Natural killer cell (primary cell): ENCODE measurements around the gene MBD6. TPM values are rescaled to one million over a fixed set of nuclear protein-coding genes. Genes with fewer than 3 reads are reported as not detected.
A peak's percentile ranks its signal among the peaks of the same experiment; 100 is the strongest.
"Not testable (repeated sequence)": the region's sequence is repeated elsewhere in the genome, so short reads cannot be mapped to it uniquely, and the experiment has no call there.

Source experiments
- ATAC-seq, 3 donors: fragments of 150-1000 bp in 2 of 3; fragments of 200-7000 bp in 1 of 3; cut with Tn5 transposase; 1 replicate in 1 of 3; 2 replicates in 2 of 3; pipeline ENCODE4 v1.10.0; 2021; ENCODE audit warnings: mild to moderate bottlenecking in 2 of 3, moderate library complexity in 2 of 3
- DNase-seq, 2 donors: peaks; one replicate each; pipeline versions ENCODE4 v3.0.0 to v3.0.0-alpha.2; 2013 to 2021; ENCODE audit warnings: mixed read lengths in 1 of 2
- H3K27ac ChIP-seq: one replicate; pipeline ENCODE4 v1.5.1; 2013; ENCODE audit warnings: mild to moderate bottlenecking, low read length
- H3K27me3 ChIP-seq: one replicate; pipeline ENCODE4 v1.6.1; 2013; ENCODE audit warnings: low read length; ENCODE audit not compliant: control insufficient read depth, insufficient read depth
- H3K36me3 ChIP-seq: one replicate; pipeline ENCODE4 v1.6.1; 2013; ENCODE audit warnings: low read length; ENCODE audit not compliant: control insufficient read depth, insufficient read depth
- H3K4me1 ChIP-seq: one replicate; pipeline ENCODE4 v1.6.1; 2013; ENCODE audit warnings: low read length; ENCODE audit not compliant: control insufficient read depth, insufficient read depth
- H3K4me3 ChIP-seq: one replicate; pipeline ENCODE4 v1.5.1; 2013; ENCODE audit warnings: low read length
- H3K9me3 ChIP-seq: one replicate; pipeline ENCODE4 v1.6.1; 2013; ENCODE audit warnings: low read length; ENCODE audit not compliant: control insufficient read depth, insufficient read depth
- H3K27ac Mint-ChIP-seq, 2 donors: one replicate each; pipeline ENCODE4 v1.8.0; 2022; ENCODE audit warnings: mild to moderate bottlenecking in 2 of 2, mixed read lengths in 2 of 2, moderate library complexity in 1 of 2
- H3K27me3 Mint-ChIP-seq, 2 donors: one replicate each; pipeline ENCODE4 v1.8.0; 2022; ENCODE audit warnings: low read depth in 2 of 2, mixed read lengths in 2 of 2
- H3K36me3 Mint-ChIP-seq: one replicate; pipeline ENCODE4 v1.8.0; 2022; ENCODE audit warnings: mixed read lengths
- H3K4me1 Mint-ChIP-seq, 2 donors: one replicate each; pipeline ENCODE4 v1.8.0; 2022; ENCODE audit warnings: mixed read lengths in 2 of 2
- H3K4me3 Mint-ChIP-seq: one replicate; pipeline ENCODE4 v1.8.0; 2022; ENCODE audit warnings: mild to moderate bottlenecking, moderate library complexity, mixed read lengths
- H3K9me3 Mint-ChIP-seq, 2 donors: one replicate each; pipeline ENCODE4 v1.8.0; 2022; ENCODE audit warnings: mixed read lengths in 2 of 2
- CTCF ChIP-seq: fragments of 200-600 bp; IDR thresholded peaks from one replicate; pipeline ENCODE4 v1.8.0; 2022; ENCODE audit warnings: antibody characterized with exemption
- WGBS: methylation state at CpG from one replicate; pipeline ENCODE4 v1.1.7; 2013; ENCODE audit warnings: missing lambda C conversion rate; ENCODE audit not compliant: insufficient coverage; 5-methylcytosine and 5-hydroxymethylcytosine counted together
- intact Hi-C: fragments of 100-400 bp; cut with micrococcal nuclease; formaldehyde crosslinking; loops from one replicate; pipeline ENCODE4 v1.14.2; 2022
- total RNA-seq, 4 donors: library from RNA; stranded (reverse); fragments of 120-200 nt in 1 of 4; gene quantifications; one replicate each; pipeline versions ENCODE4 v1.2.3 to v1.2.4, GENCODE V29; 2013 to 2022

The MBD6 gene
- total RNA-seq, 3 donors from 2014 or later (not counting 1 experiment from before 2014, with no cell fraction given): 130 to 142 (median 139) TPM

- Mint-ChIP-seq H3K27ac (peak overlapping the region in 1 of 2 donors; percentile 19), H3K4me1 (peaks cover 4 to 7% of the 10 kb centered on the region in 2 donors), H3K9me3 (no peaks in the 10 kb centered on the region), H3K4me3 (no peak overlapping the region), H3K36me3 (peaks cover 18% of the 10 kb centered on the region), H3K27me3 (no peaks in the 10 kb centered on the region)
- intact Hi-C loops: no loop called here
- 98% methylated on average over 11 of the region's 11 CpGs for WGBS
- H3K4me1 ChIP-seq: no peaks in the 10 kb centered on the region
- ATAC-seq (no peak), DNase-seq (no peak)
- peaks cover 54% of the 10 kb centered on the region for H3K36me3 ChIP-seq
- H3K27me3 ChIP-seq: no peaks in the 10 kb centered on the region
- H3K27ac ChIP-seq: no peak overlapping the region
- no peak for TF ChIP-seq CTCF
- H3K9me3 ChIP-seq: no peaks in the 10 kb centered on the region
- no peak overlapping the region for H3K4me3 ChIP-seq
These were observed 22.4 kb upstream of the MBD6 start for GRCh38 chr12:57500213-57500612.

- H3K4me3 Mint-ChIP-seq, DNase-seq, intact Hi-C loops, H3K4me3 ChIP-seq, H3K27me3 Mint-ChIP-seq, H3K27me3 ChIP-seq, H3K27ac ChIP-seq, H3K4me1 Mint-ChIP-seq, ATAC-seq, H3K9me3 Mint-ChIP-seq, H3K9me3 ChIP-seq, H3K4me1 ChIP-seq: not testable (repeated sequence)
- peak overlapping the region in 1 of 2 donors; percentile 2 for H3K27ac Mint-ChIP-seq
- peaks cover 59% of the 10 kb centered on the region for H3K36me3 ChIP-seq
- WGBS: 98% methylated on average over 19 of the region's 22 CpGs
- peaks cover 18% of the 10 kb centered on the region for H3K36me3 Mint-ChIP-seq
These were observed 20.2 kb upstream of the MBD6 start for GRCh38 chr12:57502311-57502969.

GRCh38 chr12:57506541-57506940, 16.1 kb upstream of the MBD6 start:
- H3K27ac ChIP-seq, DNase-seq, H3K9me3 ChIP-seq, H3K4me3 Mint-ChIP-seq, H3K4me3 ChIP-seq, H3K9me3 Mint-ChIP-seq, H3K27me3 Mint-ChIP-seq, H3K27me3 ChIP-seq, H3K4me1 Mint-ChIP-seq, H3K4me1 ChIP-seq, ATAC-seq, H3K27ac Mint-ChIP-seq, intact Hi-C loops: not testable (repeated sequence)
- H3K36me3 Mint-ChIP-seq: peaks cover 15% of the 10 kb centered on the region
- 87% methylated on average over 3 of the region's 4 CpGs for WGBS
- peaks cover 42% of the 10 kb centered on the region for H3K36me3 ChIP-seq

GRCh38 chr12:57507796-57508195, 14.8 kb upstream of the MBD6 start:
- H3K9me3 ChIP-seq, H3K4me3 Mint-ChIP-seq, H3K27me3 ChIP-seq, H3K27ac Mint-ChIP-seq, H3K27ac ChIP-seq, H3K27me3 Mint-ChIP-seq, H3K4me3 ChIP-seq, H3K9me3 Mint-ChIP-seq, DNase-seq, H3K4me1 Mint-ChIP-seq, ATAC-seq, intact Hi-C loops, H3K4me1 ChIP-seq: not testable (repeated sequence)
- H3K36me3 ChIP-seq: peaks cover 46% of the 10 kb centered on the region
- H3K36me3 Mint-ChIP-seq: peaks cover 16% of the 10 kb centered on the region
- WGBS: 95% methylated on average over 9 of the region's 28 CpGs

GRCh38 chr12:57511161-57511560, 11.5 kb upstream of the MBD6 start:
- 100% methylated on average over 4 of the region's 4 CpGs for WGBS
- ATAC-seq: no peak
- Mint-ChIP-seq H3K27ac (no peak overlapping the region), H3K9me3 (no peaks in the 10 kb centered on the region), H3K36me3 (peaks cover 19% of the 10 kb centered on the region), H3K4me3 (no peak overlapping the region), H3K27me3 (no peaks in the 10 kb centered on the region), H3K4me1 (peaks cover 0 to 5% of the 10 kb centered on the region in 2 donors)
- H3K9me3 ChIP-seq: no peaks in the 10 kb centered on the region
- no peak overlapping the region for H3K27ac ChIP-seq
- no peak for DNase-seq
- no peaks in the 10 kb centered on the region for H3K4me1 ChIP-seq
- peaks cover 62% of the 10 kb centered on the region for H3K36me3 ChIP-seq
- no peak for TF ChIP-seq CTCF
- no peak overlapping the region for H3K4me3 ChIP-seq
- H3K27me3 ChIP-seq: no peaks in the 10 kb centered on the region
- intact Hi-C loops: no loop called here
